GM18873 (cell line): ENCODE data around the gene TOR1A.
"Not testable (repeated sequence)": the region's sequence is repeated elsewhere in the genome, so short reads cannot be mapped to it uniquely, and the experiment has no call there.

Experiments
- ATAC-seq: cut with Tn5 transposase; IDR thresholded peaks from one replicate; pipeline ENCODE4 v1.9.1; 2021; ENCODE audit warnings: mild to moderate bottlenecking, moderate library complexity, moderate number of reproducible peaks; ENCODE audit not compliant: unreplicated experiment, low FRiP score

Gene TOR1A

GRCh38 chr9:129785866-129786265 lies 38.1 kb downstream of the TOR1A start:
- no peak for ATAC-seq

- ATAC-seq: not testable (repeated sequence)
These were observed 39.0 kb downstream of the TOR1A start for GRCh38 chr9:129784970-129785369.

- no peak for ATAC-seq
These were observed 40.2 kb downstream of the TOR1A start for GRCh38 chr9:129783516-129784361.

GRCh38 chr9:129781981-129782380 lies 42.0 kb downstream of the TOR1A start:
- ATAC-seq: no peak

- ATAC-seq: no peak
These were observed 42.8 kb downstream of the TOR1A start for GRCh38 chr9:129781131-129781530.

- no peak for ATAC-seq
These were observed 44.3 kb downstream of the TOR1A start for GRCh38 chr9:129779560-129780190.

- ATAC-seq: no peak
These were observed 45.5 kb downstream of the TOR1A start for GRCh38 chr9:129778469-129778868.

- no peak for ATAC-seq
These were observed 46.2 kb downstream of the TOR1A start for GRCh38 chr9:129777769-129778130.

GRCh38 chr9:129776938-129777768 lies 46.8 kb downstream of the TOR1A start:
- ATAC-seq: no peak

GRCh38 chr9:129776566-129776937 lies 47.4 kb downstream of the TOR1A start:
- ATAC-seq: no peak

GRCh38 chr9:129776096-129776495 lies 47.8 kb downstream of the TOR1A start:
- ATAC-seq: not testable (repeated sequence)

GRCh38 chr9:129775448-129775798 lies 48.5 kb downstream of the TOR1A start:
- ATAC-seq: no peak

GRCh38 chr9:129774791-129775447 lies 49.0 kb downstream of the TOR1A start:
- ATAC-seq: no peak

GRCh38 chr9:129773262-129774048 lies 50.5 kb downstream of the TOR1A start:
- no peak for ATAC-seq

- no peak for ATAC-seq
These were observed 53.2 kb downstream of the TOR1A start for GRCh38 chr9:129770741-129771140.

- ATAC-seq: no peak
These were observed 54.3 kb downstream of the TOR1A start for GRCh38 chr9:129769669-129770068.

GRCh38 chr9:129768486-129768885 lies 55.5 kb downstream of the TOR1A start:
- ATAC-seq: no peak

- no peak for ATAC-seq
These were observed 58.1 kb downstream of the TOR1A start for GRCh38 chr9:129765764-129766317.

GRCh38 chr9:129762985-129763926 lies 60.7 kb downstream of the TOR1A start:
- ATAC-seq: no peak
